IMR-90 (cell line): ENCODE measurements around the gene GALNT9. TPM values are rescaled to one million over a fixed set of nuclear protein-coding genes. Genes with fewer than 3 reads are reported as not detected.

Experiments used
- ATAC-seq: fragments of 200-7000 bp; cut with Tn5 transposase; 2 replicates; pipeline ENCODE4 v1.9.1; 2020; ENCODE audit warnings: low read depth, mild to moderate bottlenecking, moderate library complexity
- BruUV-seq: library from RNA; stranded (reverse); fragments of 400-500 nt; replicated peaks from 2 replicates; lab custom pipeline; 2021; lab: Mats Ljungman, UMichigan
- CTCF ChIA-PET: fragments of 300-600 bp; formaldehyde crosslinking; extraction: SDS; loops from one replicate; lab custom pipeline; 2021; ENCODE audit warnings: antibody characterized with exemption; lab: Yijun Ruan, JAX
- POLR2A ChIA-PET: fragments of 300-600 bp; sonication (Branson Sonifier 250); formaldehyde crosslinking; loops from one replicate; lab custom pipeline; 2022; ENCODE audit warnings: antibody characterized with exemption; ENCODE audit not compliant: unreplicated experiment; lab: Charles Lee
- DNase-seq: peaks from one replicate; pipeline ENCODE4 v3.0.0; 2013
- H2AFZ ChIP-seq: replicated peaks from 2 replicates; pipeline ENCODE3; 2013; ENCODE audit warnings: low read length, mild to moderate bottlenecking; ENCODE audit not compliant: poor library complexity
- H2AK5ac ChIP-seq: 2 replicates; pipeline ENCODE4 v1.6.1; 2013; ENCODE audit warnings: low read depth, low read length, inconsistent platforms
- H2AK9ac ChIP-seq: replicated peaks from 2 replicates; pipeline ENCODE3; 2013; ENCODE audit warnings: mild to moderate bottlenecking, low read depth, low read length, moderate library complexity; ENCODE audit not compliant: poor library complexity
- H2BK120ac ChIP-seq: 2 replicates; pipeline ENCODE4 v1.6.1; 2013; ENCODE audit warnings: low read depth, low read length, inconsistent platforms
- H2BK15ac ChIP-seq: 3 replicates; pipeline ENCODE4 v1.6.1; 2013; ENCODE audit warnings: low read depth, low read length, inconsistent platforms
- H2BK20ac ChIP-seq: 2 replicates; pipeline ENCODE4 v1.6.1; 2013; ENCODE audit warnings: low read depth, mild to moderate bottlenecking, inconsistent platforms, low read length, moderate library complexity
- H2BK5ac ChIP-seq: 2 replicates; pipeline ENCODE4 v1.6.1; 2013; ENCODE audit warnings: mild to moderate bottlenecking, low read depth, low read length, inconsistent platforms; ENCODE audit not compliant: poor library complexity, severe bottlenecking
- H3K14ac ChIP-seq: replicated peaks from 2 replicates; pipeline ENCODE4 v1.6.1; 2013; ENCODE audit warnings: low read depth, low read length, inconsistent platforms
- H3K18ac ChIP-seq: 2 replicates; pipeline ENCODE4 v1.6.1; 2013; ENCODE audit warnings: low read depth, low read length, control low read depth
- H3K23ac ChIP-seq: 2 replicates; pipeline ENCODE4 v1.6.1; 2013; ENCODE audit warnings: low read depth, low read length, inconsistent platforms
- H3K27ac ChIP-seq: 2 replicates; pipeline ENCODE4 v1.5.1; 2013; ENCODE audit warnings: mild to moderate bottlenecking, control low read depth, low read length; ENCODE audit not compliant: insufficient read depth
- H3K27me3 ChIP-seq: 2 replicates; pipeline ENCODE4 v1.6.1; 2013; ENCODE audit warnings: low read length; ENCODE audit not compliant: control insufficient read depth, insufficient read depth
- H3K36me3 ChIP-seq: 2 replicates; pipeline ENCODE4 v1.6.1; 2013; ENCODE audit warnings: low read length, mixed read lengths; ENCODE audit not compliant: control insufficient read depth, insufficient read depth
- H3K4ac ChIP-seq: 2 replicates; pipeline ENCODE4 v1.6.1; 2013; ENCODE audit warnings: low read depth, low read length, inconsistent platforms
- H3K4me1 ChIP-seq: 2 replicates; pipeline ENCODE4 v1.6.1; 2013; ENCODE audit warnings: low read length, mixed read lengths; ENCODE audit not compliant: control insufficient read depth, insufficient read depth
- H3K4me2 ChIP-seq: 2 replicates; pipeline ENCODE4 v1.6.1; 2013; ENCODE audit warnings: low read depth, mild to moderate bottlenecking, control low read depth, low read length, moderate library complexity
- H3K4me3 ChIP-seq: 2 replicates; pipeline ENCODE4 v1.5.1; 2013; ENCODE audit warnings: low read depth, mild to moderate bottlenecking, control low read depth, low read length, moderate library complexity; ENCODE audit not compliant: insufficient read depth
- H3K56ac ChIP-seq: 2 replicates; pipeline ENCODE4 v1.6.1; 2013; ENCODE audit warnings: low read length, inconsistent platforms; ENCODE audit not compliant: insufficient read depth; ENCODE audit errors: extremely low read depth
- H3K79me1 ChIP-seq, 2 experiments: 2 replicates each; pipeline ENCODE4 v1.6.1; 2013; ENCODE audit warnings: low read length in 2 of 2, inconsistent platforms in 1 of 2, low read depth in 1 of 2
- H3K9ac ChIP-seq: 2 replicates; pipeline ENCODE4 v1.6.1; 2013; ENCODE audit warnings: low read depth, low read length, control low read depth
- H3K9me1 ChIP-seq: 2 replicates; pipeline ENCODE4 v1.6.1; 2013; ENCODE audit warnings: low read length, inconsistent platforms; ENCODE audit not compliant: insufficient read depth
- H3K9me3 ChIP-seq: 2 replicates; pipeline ENCODE4 v1.6.1; 2013; ENCODE audit warnings: low read length; ENCODE audit not compliant: control insufficient read depth, insufficient read depth
- H4K20me1 ChIP-seq: 2 replicates; pipeline ENCODE4 v1.6.1; 2013; ENCODE audit warnings: low read length, inconsistent platforms; ENCODE audit not compliant: insufficient read depth
- H4K5ac ChIP-seq: 2 replicates; pipeline ENCODE4 v1.6.1; 2013; ENCODE audit warnings: mild to moderate bottlenecking, low read depth, low read length, control low read depth
- H4K8ac ChIP-seq, 2 experiments: 2 replicates each; pipeline ENCODE4 v1.6.1; 2013; ENCODE audit warnings: low read depth in 2 of 2, low read length in 2 of 2, control low read depth in 1 of 2, inconsistent platforms in 1 of 2
- H4K91ac ChIP-seq: 2 replicates; pipeline ENCODE4 v1.6.1; 2013; ENCODE audit warnings: low read depth, low read length, inconsistent platforms; ENCODE audit not compliant: insufficient read depth
- CHD1 ChIP-seq: IDR thresholded peaks from 2 replicates; pipeline ENCODE4 v1.6.1; 2012; ENCODE audit warnings: low read depth, low read length, improper control_type of control experiment
- FOS ChIP-seq: fragments of 150-350 bp; IDR thresholded peaks from 2 replicates; pipeline ENCODE4 v1.6.1; 2016; ENCODE audit warnings: low read depth, low read length
- NFE2L2 ChIP-seq: fragments of 150-350 bp; IDR thresholded peaks from 2 replicates; pipeline ENCODE4 v1.6.1; 2016; ENCODE audit warnings: low read depth, mild to moderate bottlenecking, low read length
- RCOR1 ChIP-seq: IDR thresholded peaks from 2 replicates; pipeline ENCODE4 v1.6.1; 2012; ENCODE audit warnings: mild to moderate bottlenecking, low read length, improper control_type of control experiment; ENCODE audit not compliant: insufficient replicate concordance
- WGBS, 2 experiments: methylation state at CpG; one replicate each; pipeline versions ENCODE4 v1.1.5 to v1.1.7; 2013; ENCODE audit warnings: missing lambda C conversion rate in 2 of 2; ENCODE audit not compliant: insufficient read length in 1 of 2; ENCODE audit errors: extremely low coverage in 2 of 2; 5-methylcytosine and 5-hydroxymethylcytosine counted together
- dilution Hi-C: fragments of 300-500 bp; cut with HindIII; formaldehyde crosslinking; loops from one replicate; pipeline ENCODE4 v1.14.3; 2018; ENCODE audit warnings: low sequenced_read_pairs; ENCODE audit not compliant: unreplicated experiment
- in situ Hi-C: fragments of 300-500 bp; cut with MboI; formaldehyde crosslinking; loops from 3 replicates; pipeline ENCODE4 v1.14.3; 2019; ENCODE audit warnings: low sequenced_read_pairs, inconsistent platforms, mixed read lengths
- intact Hi-C: fragments of 100-400 bp; cut with micrococcal nuclease; formaldehyde crosslinking; loops from 2 replicates; pipeline ENCODE4 v1.10.0; 2022
- polyA plus RNA-seq, 3 experiments: library from polyadenylated mRNA; depleted of rRNA; stranded (reverse); fragments of >200 nt; gene quantifications; 2 replicates each; pipeline ENCODE4 v1.2.3, GENCODE V29; 2012; ENCODE audit warnings: low replicate concordance in 1 of 3
- total RNA-seq: library from RNA; depleted of rRNA; stranded (reverse); fragments of >200 nt; gene quantifications from 2 replicates; pipeline ENCODE4 v1.2.3, GENCODE V29; 2012

GALNT9 gene
- total and polyA plus RNA-seq, 2 of the 4 experiments (the other 2 are of a cell fraction), result under 0.01 to 0.12 TPM

DNA sequence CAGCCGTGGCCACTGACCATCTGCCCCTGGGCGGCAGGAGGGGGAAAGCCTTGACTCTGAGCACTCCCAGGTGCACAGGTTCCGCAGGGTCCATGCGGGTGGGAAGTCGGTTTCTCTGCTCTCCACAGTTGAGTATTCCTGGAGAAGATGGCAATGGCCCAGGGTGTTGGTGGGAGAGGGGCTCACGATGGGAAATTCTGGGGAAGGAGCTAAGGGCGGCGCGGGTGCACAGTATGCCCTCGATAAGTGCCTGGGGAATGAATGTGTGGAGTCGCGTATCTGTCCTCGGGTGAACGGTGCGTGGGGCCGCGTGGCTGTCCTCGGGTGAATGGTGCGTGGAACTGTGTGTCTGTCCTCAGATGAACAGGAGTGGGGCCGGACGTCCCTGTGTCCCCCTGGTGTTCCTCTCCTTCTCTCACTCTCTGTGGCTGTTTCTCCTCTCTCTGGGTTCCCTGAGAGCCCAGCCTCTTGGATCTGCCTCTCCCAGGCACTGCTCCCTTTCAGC is 147.1 kb downstream of the GALNT9 start:
- H2BK15ac ChIP-seq, result no peak overlapping the region
- H2AK5ac ChIP-seq, result no peak overlapping the region
- H2AK9ac ChIP-seq, result no peak overlapping the region
- peaks cover 44% of the 10 kb centered on the region for H3K27me3 ChIP-seq
- WGBS, 2 experiments, result 100% methylated on average over 3 of the region's 21 CpGs; no CpG with 5 or more reads in 1 of the 2 experiments
- ChIA-PET POLR2A (no interaction called here), CTCF (no interaction called here)
- H3K23ac ChIP-seq, result no peak overlapping the region
- no peak overlapping the region for H3K14ac ChIP-seq
- dilution Hi-C loops, result no loop called here
- DNase-seq, result no peak
- H4K5ac ChIP-seq, result no peak overlapping the region
- no peaks in the 10 kb centered on the region; the same call in 1 of the 2 replicates for H4K20me1 ChIP-seq
- H3K4me2 ChIP-seq, result no peak overlapping the region
- no TSS peak for BruUV-seq
- no peak overlapping the region for H2BK5ac ChIP-seq
- no peak overlapping the region for H3K18ac ChIP-seq
- no peaks in the 10 kb centered on the region for H3K4me1 ChIP-seq
- TF ChIP-seq FOS (no peak), CHD1 (no peak), RCOR1 (no peak), NFE2L2 (no peak)
- H3K9me1 ChIP-seq, result no peaks in the 10 kb centered on the region
- no peak for ATAC-seq
- no peak overlapping the region for H3K27ac ChIP-seq
- no peaks in the 10 kb centered on the region for H3K79me1 ChIP-seq
- no peak overlapping the region for H3K4ac ChIP-seq
- no peaks in the 10 kb centered on the region; the same call in 1 of the 2 replicates for H3K9me3 ChIP-seq
- H2BK20ac ChIP-seq, result no peak overlapping the region
- no peaks in the 10 kb centered on the region for H3K36me3 ChIP-seq
- no peak overlapping the region for H3K4me3 ChIP-seq
- no peak overlapping the region for H3K56ac ChIP-seq
- H2AFZ ChIP-seq, result peak overlapping the region; percentile 21
- H4K8ac ChIP-seq, result no peak overlapping the region
- H4K91ac ChIP-seq, result no peak overlapping the region
- in situ Hi-C loops, result no loop called here
- intact Hi-C loops, result no loop called here
- H3K9ac ChIP-seq, result no peak overlapping the region
- H2BK120ac ChIP-seq, result no peak overlapping the region
